ES-I3 (cell line): Measurements from ENCODE around the gene POU6F2.

ENCODE experiments used
- H3K36me3 ChIP-seq: 2 replicates; pipeline ENCODE4 v1.6.1; 2013; ENCODE audit warnings: mild to moderate bottlenecking, low read length, control low read depth, moderate library complexity; ENCODE audit not compliant: insufficient read depth
- H3K4me1 ChIP-seq: 2 replicates; pipeline ENCODE4 v1.6.1; 2013; ENCODE audit warnings: mild to moderate bottlenecking, control low read depth, low read length; ENCODE audit not compliant: insufficient read depth
- H3K9ac ChIP-seq: 2 replicates; pipeline ENCODE4 v1.6.1; 2013; ENCODE audit warnings: low read depth, mild to moderate bottlenecking, low read length, moderate library complexity
- H3K9me3 ChIP-seq: 2 replicates; pipeline ENCODE4 v1.6.1; 2013; ENCODE audit warnings: mild to moderate bottlenecking, low read length, moderate library complexity; ENCODE audit not compliant: control insufficient read depth, insufficient read depth

Gene POU6F2

GRCh38 chr7:39095875-39096619 is 118.3 kb downstream of the POU6F2 start:
- Histone ChIP-seq H3K9me3 (no peaks in the 10 kb centered on the region), H3K36me3 (no peaks in the 10 kb centered on the region), H3K4me1 (no peaks in the 10 kb centered on the region), H3K9ac (no peak overlapping the region)

DNA sequence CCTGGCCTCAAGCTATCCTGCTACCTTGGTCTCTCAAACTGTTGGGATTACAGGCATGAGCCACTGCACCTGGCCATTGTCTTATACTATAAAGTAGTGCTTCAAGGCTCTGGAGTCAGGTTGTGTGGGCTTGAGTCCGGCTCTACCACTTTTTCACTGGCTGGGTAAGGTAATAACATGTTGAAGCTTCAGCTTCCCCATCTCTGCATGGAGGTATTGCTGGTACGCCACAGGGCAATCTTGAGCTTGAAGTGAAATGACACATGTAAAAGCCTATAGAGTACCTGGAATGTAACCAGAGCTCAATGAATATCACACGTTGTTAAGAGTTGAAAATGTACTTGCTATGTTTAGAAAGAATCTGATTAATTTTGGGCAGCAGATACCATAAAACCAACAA is 120.8 kb downstream of the POU6F2 start:
- Histone ChIP-seq H3K9me3 (no peaks in the 10 kb centered on the region), H3K9ac (no peak overlapping the region), H3K4me1 (no peaks in the 10 kb centered on the region), H3K36me3 (no peaks in the 10 kb centered on the region)

DNA sequence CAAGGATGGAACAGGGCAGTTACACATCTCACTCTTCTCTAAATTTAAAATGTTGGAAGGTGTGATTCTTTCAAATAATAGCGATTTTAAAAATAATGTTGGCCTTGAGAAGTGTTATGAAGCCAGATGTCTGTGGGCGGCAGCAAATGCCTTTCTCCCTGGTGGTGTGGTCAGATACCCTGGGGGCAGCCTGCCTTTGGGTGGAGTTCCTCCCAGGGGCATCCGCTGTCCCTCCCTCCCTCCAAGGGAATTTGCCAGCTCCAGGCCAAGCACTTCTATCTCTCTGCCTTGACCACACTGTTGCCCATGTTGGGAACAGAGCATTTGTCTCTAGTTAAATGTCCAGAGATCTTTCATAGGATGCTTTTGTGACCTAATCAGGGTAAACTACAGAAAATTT is 121.4 kb downstream of the POU6F2 start:
- no peaks in the 10 kb centered on the region for H3K4me1 ChIP-seq

GRCh38 chr7:39100270-39100669 is 122.6 kb downstream of the POU6F2 start:
- Histone ChIP-seq H3K9ac (no peak overlapping the region), H3K4me1 (no peaks in the 10 kb centered on the region), H3K36me3 (no peaks in the 10 kb centered on the region), H3K9me3 (no peaks in the 10 kb centered on the region)

More for the DNA sequence above, 121.4 kb downstream of the POU6F2 start:
- Histone ChIP-seq H3K9me3 (no peaks in the 10 kb centered on the region), H3K36me3 (no peaks in the 10 kb centered on the region), H3K9ac (no peak overlapping the region)

DNA sequence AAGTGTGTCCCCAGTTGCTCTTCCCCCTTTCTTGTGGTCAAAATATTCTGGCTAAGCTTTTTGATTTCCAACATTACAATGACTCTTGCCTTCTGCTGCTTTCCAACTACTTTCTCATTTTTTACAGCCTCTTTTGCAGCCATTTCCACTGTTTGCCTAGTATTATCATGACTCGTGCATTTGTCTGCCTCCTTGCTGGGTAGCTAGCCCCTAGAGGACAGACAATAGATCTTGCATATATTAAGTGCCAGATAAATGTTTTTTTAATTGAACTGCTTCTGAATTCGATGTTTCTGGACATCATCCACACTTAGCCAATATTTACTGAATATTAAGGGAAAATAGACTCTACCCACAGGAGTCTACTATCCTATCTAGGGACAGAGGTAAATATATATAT is 124.5 kb downstream of the POU6F2 start:
- H3K4me1 ChIP-seq = no peaks in the 10 kb centered on the region
- no peaks in the 10 kb centered on the region for H3K9me3 ChIP-seq
- H3K36me3 ChIP-seq = no peaks in the 10 kb centered on the region
- H3K9ac ChIP-seq = no peak overlapping the region

DNA sequence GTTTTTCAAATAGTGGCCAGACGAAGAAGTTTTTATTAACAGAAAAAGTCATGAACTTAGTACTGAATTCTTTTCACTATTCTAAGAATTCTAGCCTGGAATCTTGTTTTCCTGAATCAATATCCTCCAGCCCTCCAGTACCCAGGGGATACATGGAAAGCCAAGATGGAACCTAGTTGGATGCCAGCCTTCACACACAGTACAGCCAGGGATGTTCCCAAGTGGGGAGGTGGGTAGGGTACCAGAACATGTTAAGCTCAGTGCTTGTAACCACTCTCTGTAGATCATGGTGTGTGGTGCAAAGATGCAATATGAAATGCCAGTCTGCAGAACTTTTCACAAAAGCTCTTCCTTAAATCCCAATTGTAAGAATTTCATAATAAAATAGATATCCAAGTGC is 128.0 kb downstream of the POU6F2 start:
- no peak overlapping the region for H3K9ac ChIP-seq
- H3K4me1 ChIP-seq = no peaks in the 10 kb centered on the region
- no peaks in the 10 kb centered on the region for H3K36me3 ChIP-seq
- H3K9me3 ChIP-seq = no peaks in the 10 kb centered on the region

DNA sequence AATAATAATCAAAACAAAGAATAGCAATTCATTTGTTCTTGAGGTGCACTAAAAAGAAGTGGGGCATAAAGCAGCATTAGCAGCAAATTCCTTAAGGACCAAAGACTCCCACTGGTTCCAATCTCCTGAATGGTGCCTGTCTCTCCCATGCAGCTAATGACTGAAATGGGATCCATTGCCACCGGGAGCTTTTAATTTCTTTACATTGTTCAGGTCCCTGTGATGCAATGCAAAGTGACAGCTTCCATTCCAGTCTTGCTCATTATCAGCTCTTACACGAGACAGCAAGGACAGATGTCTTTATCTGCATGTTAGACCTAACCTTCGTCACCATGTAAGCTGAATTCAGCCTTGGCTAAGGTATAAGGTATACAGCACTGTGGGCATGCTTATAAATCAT is 148.1 kb downstream of the POU6F2 start:
- Histone ChIP-seq H3K9ac (no peak overlapping the region), H3K9me3 (no peaks in the 10 kb centered on the region), H3K36me3 (no peaks in the 10 kb centered on the region), H3K4me1 (no peaks in the 10 kb centered on the region)

- Histone ChIP-seq H3K9me3 (no peaks in the 10 kb centered on the region), H3K4me1 (no peaks in the 10 kb centered on the region), H3K9ac (no peak overlapping the region), H3K36me3 (no peaks in the 10 kb centered on the region)
Measured at GRCh38 chr7:39127058-39127457, 149.3 kb downstream of the POU6F2 start.

DNA sequence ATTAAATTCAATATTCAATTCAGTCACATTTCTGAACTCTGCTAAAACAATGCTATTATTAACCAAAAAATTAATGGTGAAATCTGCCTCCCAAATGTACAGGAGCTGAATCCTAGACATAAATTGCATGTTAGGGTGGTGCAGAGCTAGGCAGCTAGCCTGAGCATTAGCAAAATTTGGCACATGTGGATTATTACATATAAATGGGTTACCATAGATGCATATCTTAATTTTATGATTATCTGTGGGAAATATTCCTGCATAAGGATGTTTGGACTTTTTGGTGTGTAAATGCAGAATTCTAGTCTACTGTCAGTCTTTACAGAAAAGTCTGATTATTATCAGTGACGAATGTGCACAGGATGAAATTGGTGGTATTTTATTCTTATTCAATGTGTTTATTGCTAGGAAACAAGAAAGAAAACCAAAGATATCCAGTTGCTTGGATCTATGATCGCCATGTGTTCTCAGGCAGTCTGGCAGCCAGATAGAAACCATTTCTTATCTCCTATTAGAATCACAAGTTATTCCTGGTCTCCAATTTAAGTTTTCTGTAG is 150.7 kb downstream of the POU6F2 start:
- Histone ChIP-seq H3K36me3 (no peaks in the 10 kb centered on the region), H3K9ac (no peak overlapping the region), H3K4me1 (no peaks in the 10 kb centered on the region), H3K9me3 (no peaks in the 10 kb centered on the region)

DNA sequence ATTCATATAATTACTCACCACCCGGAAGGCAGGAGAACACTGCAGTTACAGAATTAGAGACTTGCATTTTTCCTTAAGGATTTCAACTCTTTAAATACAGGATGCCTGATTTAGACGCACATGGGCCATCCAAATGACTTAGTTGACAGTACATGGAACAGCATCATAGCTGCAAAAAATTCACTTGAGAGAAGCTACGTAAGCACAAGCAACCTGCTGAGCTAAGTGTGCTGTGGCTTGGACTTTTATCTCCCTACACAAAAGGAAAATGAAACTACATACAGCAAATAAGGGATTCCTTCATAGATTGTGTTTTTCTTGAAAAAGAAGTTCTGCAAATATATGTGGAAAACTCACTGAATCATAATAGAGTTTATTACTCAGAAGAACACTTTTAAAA is 152.6 kb downstream of the POU6F2 start:
- Histone ChIP-seq H3K4me1 (no peaks in the 10 kb centered on the region), H3K9ac (no peak overlapping the region), H3K36me3 (no peaks in the 10 kb centered on the region), H3K9me3 (no peaks in the 10 kb centered on the region)

GRCh38 chr7:39130857-39131526 is 153.3 kb downstream of the POU6F2 start:
- Histone ChIP-seq H3K36me3 (no peaks in the 10 kb centered on the region), H3K4me1 (no peaks in the 10 kb centered on the region), H3K9me3 (no peaks in the 10 kb centered on the region), H3K9ac (no peak overlapping the region)

GRCh38 chr7:39132306-39132705 is 154.6 kb downstream of the POU6F2 start:
- Histone ChIP-seq H3K9me3 (no peaks in the 10 kb centered on the region), H3K36me3 (no peaks in the 10 kb centered on the region), H3K9ac (no peak overlapping the region), H3K4me1 (no peaks in the 10 kb centered on the region)

DNA sequence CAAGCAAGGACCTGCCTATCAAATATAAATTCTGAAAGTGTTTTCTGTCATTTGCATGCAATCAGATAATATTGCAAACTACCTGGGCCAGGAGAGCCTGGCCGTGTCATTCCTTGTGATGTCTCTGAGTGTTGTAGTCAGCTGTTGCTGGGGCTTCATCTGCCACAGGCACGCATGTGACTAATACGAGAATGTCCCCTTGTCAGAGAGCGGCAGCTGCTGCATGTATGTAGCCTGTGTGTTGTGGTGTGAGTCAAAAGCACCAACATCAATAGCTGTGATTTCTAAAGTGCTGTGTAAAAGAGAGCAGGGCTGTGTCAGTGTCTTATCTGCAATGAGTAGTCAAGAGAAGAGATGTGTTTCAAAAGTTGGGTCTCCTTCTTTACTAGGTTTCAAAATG is 155.4 kb downstream of the POU6F2 start:
- Histone ChIP-seq H3K9me3 (no peaks in the 10 kb centered on the region), H3K4me1 (no peaks in the 10 kb centered on the region), H3K9ac (no peak overlapping the region), H3K36me3 (no peaks in the 10 kb centered on the region)

DNA sequence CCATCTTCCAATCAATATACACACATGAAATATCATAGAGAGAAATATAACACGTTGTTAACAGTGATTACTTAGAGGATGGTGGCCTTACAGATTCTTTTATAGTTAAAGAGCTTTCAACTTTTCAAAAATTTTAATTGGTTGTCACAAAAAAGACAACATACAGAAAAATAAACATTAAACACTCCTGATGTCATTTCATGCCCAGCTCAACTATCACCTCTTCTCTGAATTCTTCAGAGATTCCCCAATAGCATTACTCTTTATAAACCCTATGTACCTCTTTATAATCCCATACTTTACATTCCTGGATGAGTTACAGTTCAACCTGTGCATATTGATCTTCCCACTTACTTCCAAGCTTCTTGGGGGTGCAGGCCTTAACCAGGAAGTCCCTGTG is 159.8 kb downstream of the POU6F2 start:
- Histone ChIP-seq H3K36me3 (no peaks in the 10 kb centered on the region), H3K9ac (no peak overlapping the region), H3K4me1 (no peaks in the 10 kb centered on the region), H3K9me3 (no peaks in the 10 kb centered on the region; the same call in 1 of the 2 replicates)

DNA sequence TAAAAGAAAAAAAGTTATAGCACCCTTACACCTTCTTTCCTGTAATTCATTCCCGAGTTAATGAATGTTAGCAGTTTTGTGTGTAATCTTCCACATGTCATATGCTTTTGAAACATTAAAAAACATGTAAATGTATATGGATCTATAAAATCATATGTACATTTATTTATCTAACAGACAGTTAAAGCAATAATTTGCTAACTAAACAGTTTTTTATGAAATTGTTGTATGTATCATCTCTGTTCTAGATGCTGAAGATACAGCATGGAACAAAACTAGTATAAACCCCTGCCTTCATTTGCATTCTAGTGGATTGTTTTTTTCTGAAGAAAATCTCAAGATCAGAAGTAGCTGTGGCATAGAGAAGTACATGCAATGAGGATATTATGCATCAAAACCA is 165.0 kb downstream of the POU6F2 start:
- no peaks in the 10 kb centered on the region for H3K36me3 ChIP-seq
- H3K4me1 ChIP-seq = no peaks in the 10 kb centered on the region

More for the DNA sequence above, 165.0 kb downstream of the POU6F2 start:
- Histone ChIP-seq H3K9me3 (no peaks in the 10 kb centered on the region; the same call in 1 of the 2 replicates), H3K9ac (no peak overlapping the region)
